ENCODE measurements around the gene IRF2BP1. TPM values are rescaled to one million over a fixed set of nuclear protein-coding genes. Genes with fewer than 3 reads are reported as not detected.

IRF2BP1 gene, protein sequence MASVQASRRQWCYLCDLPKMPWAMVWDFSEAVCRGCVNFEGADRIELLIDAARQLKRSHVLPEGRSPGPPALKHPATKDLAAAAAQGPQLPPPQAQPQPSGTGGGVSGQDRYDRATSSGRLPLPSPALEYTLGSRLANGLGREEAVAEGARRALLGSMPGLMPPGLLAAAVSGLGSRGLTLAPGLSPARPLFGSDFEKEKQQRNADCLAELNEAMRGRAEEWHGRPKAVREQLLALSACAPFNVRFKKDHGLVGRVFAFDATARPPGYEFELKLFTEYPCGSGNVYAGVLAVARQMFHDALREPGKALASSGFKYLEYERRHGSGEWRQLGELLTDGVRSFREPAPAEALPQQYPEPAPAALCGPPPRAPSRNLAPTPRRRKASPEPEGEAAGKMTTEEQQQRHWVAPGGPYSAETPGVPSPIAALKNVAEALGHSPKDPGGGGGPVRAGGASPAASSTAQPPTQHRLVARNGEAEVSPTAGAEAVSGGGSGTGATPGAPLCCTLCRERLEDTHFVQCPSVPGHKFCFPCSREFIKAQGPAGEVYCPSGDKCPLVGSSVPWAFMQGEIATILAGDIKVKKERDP
- 10 to 100 TPM; 14.2 to 14.7 TPM for total RNA-seq

DNA sequence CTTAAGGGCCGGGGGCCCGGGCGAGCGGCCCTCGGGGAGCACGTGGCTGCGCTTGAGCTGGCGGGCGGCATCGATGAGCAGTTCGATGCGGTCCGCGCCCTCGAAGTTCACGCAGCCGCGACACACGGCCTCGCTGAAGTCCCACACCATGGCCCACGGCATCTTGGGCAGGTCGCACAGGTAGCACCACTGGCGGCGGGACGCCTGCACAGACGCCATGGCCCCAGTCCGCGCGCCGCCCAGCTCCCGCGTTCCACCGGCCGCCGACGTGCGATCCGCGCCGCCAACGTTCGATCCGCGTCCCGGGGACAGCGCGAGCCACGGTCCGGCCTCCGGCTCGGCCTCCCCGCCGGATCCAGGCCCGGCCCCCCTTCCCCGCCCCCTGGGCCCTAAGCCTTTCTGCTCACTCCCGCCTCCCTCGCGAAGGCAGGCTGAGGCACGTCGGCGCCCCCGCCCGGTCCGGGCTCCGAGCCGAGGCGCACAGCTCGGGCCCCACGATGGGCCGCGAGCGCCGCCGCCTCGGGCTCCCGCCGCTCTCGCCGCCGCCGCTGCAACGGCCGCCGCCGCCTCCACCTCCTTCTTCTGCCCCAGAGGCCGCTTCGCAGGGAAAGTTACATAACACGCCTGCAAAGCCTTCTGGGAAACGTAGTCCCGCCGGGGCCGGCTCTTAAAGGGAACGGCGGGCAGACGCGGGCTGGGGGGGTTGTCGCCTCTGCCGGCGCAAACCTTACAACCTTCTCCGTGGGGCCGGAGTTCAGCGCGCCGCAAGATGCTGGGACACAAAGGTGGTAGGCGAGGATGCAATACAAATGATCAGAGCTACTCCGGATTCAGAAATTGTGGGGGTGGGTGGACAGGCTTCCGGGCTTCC lies at the start of gene IRF2BP1:
Gene IRF2BP1 (minus strand): TSS at position 586 of the 871 bp plus-strand sequence. CDS start 367 bp downstream, at position 219.
- Mint-ChIP-seq H3K4me1 (ENCODE audit: low read depth) (peaks cover 28% of the 10 kb centered on the region), H3K4me3 (peak within 1 kb of the TSS; percentile 85), H3K27me3 (peaks cover 1% of the 10 kb centered on the region), H3K36me3 (peaks cover 4% of the 10 kb centered on the region), H3K9me3 (no peaks in the 10 kb centered on the region), H3K27ac (peak within 1 kb of the TSS; percentile 92)
- POLR2A ChIA-PET, result interaction anchor here (0.6 to 3.5 kb wide), 8 partner anchors 17 to 1133 kb away, joined by 3 to 25 read pairs (median 3); partner anchors contain the start of genes FOXA3, MYPOP and SIX5
- intact Hi-C loops (cut with micrococcal nuclease), result loop anchor here (1.0 kb wide), 6 partner anchors 17 to 378 kb away; partner anchors contain the start of genes CCDC61, MYPOP, SIX5 and SYMPK
- CTCF ChIA-PET, result interaction anchor here (0.6 to 5.7 kb wide), 9 partner anchors 16 to 632 kb away, joined by 3 to 106 read pairs (median 4); partner anchors contain the start of genes CCDC61, FOXA3, MYPOP and SIX5
- peak; percentile 93 for DNase-seq

DNA sequence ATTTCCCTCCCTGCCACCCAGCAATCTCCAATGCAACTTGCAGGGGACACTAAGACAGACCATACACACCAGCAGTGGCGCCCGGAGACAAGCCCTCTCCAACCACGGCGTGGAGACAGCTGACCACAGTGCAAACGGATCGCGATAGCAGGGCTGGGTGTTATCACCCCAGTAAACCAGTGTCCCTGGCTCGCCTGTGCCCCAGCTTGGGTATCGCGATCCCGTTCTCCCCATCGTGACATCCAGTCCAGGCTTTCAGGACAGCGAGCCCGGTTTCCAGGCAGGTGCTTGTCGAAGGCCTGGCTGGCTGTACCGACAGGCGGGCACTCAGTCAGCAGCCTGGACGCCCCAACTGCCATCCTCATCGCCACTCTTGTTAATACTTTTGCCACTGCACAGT lies 49.3 kb upstream of the IRF2BP1 start:
- Mint-ChIP-seq H3K4me3 (no peak overlapping the region), H3K36me3 (peaks cover 3% of the 10 kb centered on the region), H3K27ac (no peak overlapping the region), H3K4me1 (ENCODE audit: low read depth) (no peaks in the 10 kb centered on the region), H3K27me3 (peaks cover 51% of the 10 kb centered on the region), H3K9me3 (no peaks in the 10 kb centered on the region)
- ChIA-PET CTCF (no interaction called here), POLR2A (no interaction called here)
- intact Hi-C loops (cut with micrococcal nuclease), result no loop called here
- no peak for DNase-seq

DNA sequence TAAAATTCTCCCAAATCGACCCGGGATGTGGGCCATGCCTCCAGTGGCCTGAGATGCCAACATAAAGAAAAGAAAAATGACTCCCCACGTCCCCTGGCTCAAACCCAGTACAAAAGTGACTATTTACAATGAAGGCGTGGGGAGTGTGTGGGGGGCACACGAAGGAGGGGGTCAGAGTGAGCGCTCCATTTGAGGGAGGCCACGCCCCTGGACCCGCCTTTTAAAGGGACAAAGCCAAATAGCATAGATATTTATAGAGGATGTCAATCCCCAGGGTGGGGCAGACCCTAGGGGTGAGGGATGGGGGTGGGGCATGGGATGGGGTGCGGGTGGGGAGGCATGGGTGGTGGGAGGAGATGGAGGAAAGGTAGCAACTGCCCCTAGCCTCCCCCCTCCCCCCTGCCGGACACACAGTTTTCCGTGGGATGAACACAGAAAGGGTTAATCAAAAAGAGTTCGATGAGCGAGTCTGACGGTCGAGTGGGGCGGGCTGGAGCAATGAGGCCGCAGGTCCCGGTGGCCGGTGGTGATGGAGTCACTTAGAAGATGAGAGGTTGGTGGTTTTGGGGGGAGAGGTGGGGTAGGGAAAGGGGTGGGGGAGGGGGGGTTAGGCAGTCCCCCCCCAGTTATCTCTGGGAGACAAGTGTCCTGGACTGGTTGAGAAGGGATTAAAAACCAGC lies 48.8 kb upstream of the IRF2BP1 start:
- Mint-ChIP-seq H3K4me1 (ENCODE audit: low read depth) (no peaks in the 10 kb centered on the region), H3K27me3 (peaks cover 49% of the 10 kb centered on the region), H3K36me3 (peaks cover 3% of the 10 kb centered on the region), H3K9me3 (no peaks in the 10 kb centered on the region), H3K4me3 (no peak overlapping the region), H3K27ac (no peak overlapping the region)
- POLR2A ChIA-PET, result no interaction called here
- CTCF ChIA-PET, result no interaction called here
- no peak for DNase-seq
- intact Hi-C loops (cut with micrococcal nuclease), result no loop called here

DNA sequence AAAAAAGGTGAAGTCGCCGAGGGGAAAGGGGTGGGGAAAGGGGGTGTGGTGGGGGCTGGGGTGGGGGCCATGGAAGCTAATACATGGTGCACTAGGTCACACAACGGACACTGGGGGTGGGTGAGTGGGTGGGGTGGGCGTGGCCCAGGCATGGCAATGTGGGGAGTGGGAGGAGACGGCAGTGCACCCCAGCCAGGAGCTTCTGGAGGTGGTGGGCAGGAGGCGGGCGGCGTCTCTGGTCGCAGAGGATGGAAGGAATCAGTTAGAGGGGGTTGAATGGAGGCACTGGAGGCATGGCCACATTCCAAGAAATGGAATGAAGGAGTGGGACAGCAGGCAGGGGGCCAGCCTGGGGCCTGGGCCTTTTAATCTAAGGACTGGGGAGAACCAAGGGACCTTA lies 47.8 kb upstream of the IRF2BP1 start:
- ChIA-PET CTCF (no interaction called here), POLR2A (no interaction called here)
- H3K27ac Mint-ChIP-seq, result no peak overlapping the region
- intact Hi-C loops (cut with micrococcal nuclease), result no loop called here
- DNase-seq, result no peak
- no peaks in the 10 kb centered on the region for H3K9me3 Mint-ChIP-seq
- H3K27me3 Mint-ChIP-seq, result peaks cover 42% of the 10 kb centered on the region
- H3K4me1 Mint-ChIP-seq (ENCODE audit: low read depth), result no peaks in the 10 kb centered on the region
- H3K36me3 Mint-ChIP-seq, result peaks cover 3% of the 10 kb centered on the region
- no peak overlapping the region for H3K4me3 Mint-ChIP-seq

DNA sequence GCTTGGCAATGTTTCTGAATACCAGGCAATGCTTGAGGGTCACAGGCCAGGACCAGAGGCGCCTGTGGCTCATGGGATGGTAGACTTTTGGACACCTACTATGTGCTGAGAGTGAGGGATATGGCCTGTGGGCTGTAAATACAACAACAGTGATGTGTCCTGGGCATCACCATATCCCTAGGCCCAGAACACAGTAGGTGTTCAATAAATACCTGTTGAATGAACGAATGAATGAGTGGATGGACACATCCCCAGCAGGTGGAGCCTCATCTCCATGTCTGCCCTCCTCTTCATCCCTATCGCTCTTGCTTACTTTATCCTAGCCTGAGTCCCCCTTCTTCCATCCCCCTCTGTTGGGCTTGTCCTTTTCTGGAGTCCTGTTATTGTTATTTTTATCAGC lies 45.1 kb upstream of the IRF2BP1 start:
- intact Hi-C loops (cut with micrococcal nuclease), result no loop called here
- CTCF ChIA-PET, result no interaction called here
- Mint-ChIP-seq H3K27ac (no peak overlapping the region), H3K4me3 (no peak overlapping the region), H3K36me3 (no peaks in the 10 kb centered on the region), H3K9me3 (no peaks in the 10 kb centered on the region), H3K4me1 (ENCODE audit: low read depth) (peaks cover 10% of the 10 kb centered on the region), H3K27me3 (peaks cover 27% of the 10 kb centered on the region)
- no peak for DNase-seq
- POLR2A ChIA-PET, result no interaction called here

DNA sequence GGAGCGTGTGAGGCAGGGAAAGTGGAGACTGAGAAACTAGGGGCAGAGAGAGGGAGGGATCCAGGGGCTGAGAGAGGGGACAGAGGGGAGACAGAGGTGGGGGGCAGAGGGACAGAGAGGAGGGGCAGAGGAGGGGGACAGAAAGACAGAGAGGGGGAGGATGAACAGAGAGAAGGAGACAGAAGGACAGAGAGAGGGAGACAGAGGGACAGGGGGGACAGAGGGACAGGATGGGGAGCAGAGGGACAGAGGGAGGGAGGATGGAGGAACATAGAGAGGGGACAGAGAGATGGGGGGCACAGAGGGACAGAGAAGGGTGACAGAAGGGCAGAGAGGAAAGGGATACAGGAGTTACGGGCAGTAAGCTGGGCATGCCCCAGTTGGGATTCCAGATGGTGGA lies 43.3 kb upstream of the IRF2BP1 start:
- ChIA-PET CTCF (no interaction called here), POLR2A (no interaction called here)
- Mint-ChIP-seq H3K27me3 (peaks cover 14% of the 10 kb centered on the region), H3K4me3 (no peak overlapping the region), H3K36me3 (no peaks in the 10 kb centered on the region), H3K27ac (no peak overlapping the region), H3K9me3 (no peaks in the 10 kb centered on the region), H3K4me1 (ENCODE audit: low read depth) (peaks cover 10% of the 10 kb centered on the region)
- DNase-seq, result no peak
- intact Hi-C loops (cut with micrococcal nuclease), result no loop called here

DNA sequence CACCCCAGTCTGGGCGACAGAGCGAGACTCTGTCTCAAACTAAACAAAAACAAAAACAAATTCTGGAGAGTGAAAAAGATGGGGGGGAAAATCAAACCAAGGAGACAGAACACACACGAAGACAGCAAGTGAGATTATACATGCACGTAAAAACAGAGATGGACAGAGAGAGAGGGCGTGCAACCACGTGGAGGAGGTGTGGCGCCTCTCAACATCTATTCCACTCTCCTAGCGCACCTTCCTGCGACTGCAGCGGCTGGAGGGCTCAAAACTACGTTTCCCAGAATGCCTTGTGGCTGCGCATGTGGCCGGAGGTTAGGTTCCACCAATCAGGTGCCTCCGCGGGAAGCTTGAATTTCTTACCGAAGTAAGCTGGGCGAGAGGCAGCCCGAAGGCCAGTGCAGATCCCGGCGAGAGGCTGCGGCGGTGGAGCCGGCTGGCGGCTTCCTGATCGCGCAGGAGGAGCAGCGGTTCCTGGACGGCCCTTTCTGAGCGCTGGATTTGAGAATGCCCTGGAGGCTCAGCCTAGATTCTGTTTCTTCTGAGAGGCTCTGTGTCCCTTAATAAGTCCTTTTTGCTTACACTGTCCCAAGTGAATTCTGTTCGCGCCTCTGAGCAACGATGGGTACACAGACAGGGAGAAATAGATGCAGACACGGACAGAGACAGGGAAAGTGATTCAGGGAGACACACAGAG lies 41.8 kb upstream of the IRF2BP1 start:
- intact Hi-C loops (cut with micrococcal nuclease), result loop anchor here (1.0 to 2.0 kb wide), 3 partner anchors 25 to 89 kb away; partner anchors contain the start of genes CCDC61 and MYPOP

DNA sequence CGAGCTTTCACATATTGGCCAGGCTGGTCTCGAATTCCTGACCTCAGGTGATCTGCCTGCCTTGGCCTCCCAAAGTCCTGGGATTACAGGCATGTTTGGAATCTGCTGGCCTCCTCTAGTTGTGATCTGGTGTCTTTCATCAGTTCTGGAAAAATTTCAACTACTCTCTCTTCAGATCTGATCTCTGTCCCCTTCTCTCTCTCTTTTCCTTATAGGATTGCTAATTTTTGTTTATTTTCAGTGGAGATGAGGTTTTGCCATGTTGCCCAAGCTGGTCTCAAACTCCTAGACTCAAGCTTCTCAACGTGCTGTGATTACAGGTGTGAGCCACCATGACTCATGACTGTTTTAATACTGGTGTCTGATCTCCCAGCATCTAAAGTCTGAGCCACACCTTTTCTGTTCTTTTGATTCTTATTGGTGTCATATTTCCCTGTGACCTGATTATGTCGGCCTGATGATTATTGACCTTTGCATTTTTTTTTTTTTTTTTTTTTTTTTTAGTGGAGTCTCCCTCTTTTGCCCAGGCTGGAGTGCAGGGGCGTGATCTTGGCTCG lies 39.0 kb upstream of the IRF2BP1 start:
- ChIA-PET POLR2A (no interaction called here), CTCF (interaction anchor here (0.8 kb wide), 1 partner anchor 245 kb away, joined by 3 read pairs; no protein-coding TSS in a partner anchor)
- no peak for DNase-seq
- Mint-ChIP-seq H3K4me1 (ENCODE audit: low read depth) (peaks cover 10% of the 10 kb centered on the region), H3K27me3 (peaks cover 6% of the 10 kb centered on the region), H3K9me3 (no peaks in the 10 kb centered on the region), H3K4me3 (no peak overlapping the region), H3K36me3 (no peaks in the 10 kb centered on the region), H3K27ac (no peak overlapping the region)
- intact Hi-C loops (cut with micrococcal nuclease), result no loop called here

More for the DNA sequence above, 41.8 kb upstream of the IRF2BP1 start:
- H3K27ac Mint-ChIP-seq, result peak overlapping the region; percentile 4
- ChIA-PET CTCF (interaction anchor here (0.6 to 1.7 kb wide), 7 partner anchors 25 to 661 kb away, joined by 3 to 7 read pairs (median 4); partner anchors contain the start of genes CCDC61 and FOXA3), POLR2A (no interaction called here)
- no peaks in the 10 kb centered on the region for H3K9me3 Mint-ChIP-seq
- DNase-seq, result peak; percentile 95
- no peaks in the 10 kb centered on the region for H3K36me3 Mint-ChIP-seq
- H3K4me1 Mint-ChIP-seq (ENCODE audit: low read depth), result peaks cover 10% of the 10 kb centered on the region
- peaks cover 11% of the 10 kb centered on the region for H3K27me3 Mint-ChIP-seq
- peak overlapping the region; percentile 69 for H3K4me3 Mint-ChIP-seq

DNA sequence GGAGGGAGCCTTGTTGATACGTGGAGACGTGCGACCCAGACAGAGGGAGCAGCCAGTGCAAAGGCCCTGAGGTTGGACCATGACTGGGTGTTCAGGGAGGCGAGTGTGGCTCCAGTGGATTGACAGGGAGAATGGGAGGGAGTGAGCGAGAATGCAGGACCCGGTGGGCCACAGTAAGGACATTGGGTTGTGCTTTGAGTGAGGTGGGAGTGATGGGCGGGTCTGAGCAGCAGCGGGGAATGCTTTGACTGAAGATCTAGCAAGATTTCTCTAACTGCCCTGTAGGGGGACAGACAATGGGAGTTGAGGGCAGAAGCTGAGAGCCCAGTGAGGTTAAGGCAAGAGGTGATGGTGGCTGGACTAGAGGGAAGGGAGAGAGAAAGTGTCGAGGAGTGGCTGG lies 36.3 kb upstream of the IRF2BP1 start:
- no peak overlapping the region for H3K4me3 Mint-ChIP-seq
- no peaks in the 10 kb centered on the region for H3K9me3 Mint-ChIP-seq
- H3K36me3 Mint-ChIP-seq, result no peaks in the 10 kb centered on the region
- no peak overlapping the region for H3K27ac Mint-ChIP-seq
- ChIA-PET CTCF (no interaction called here), POLR2A (no interaction called here)
- intact Hi-C loops (cut with micrococcal nuclease), result no loop called here
- DNase-seq, result peak; percentile 25
- peaks cover 12% of the 10 kb centered on the region for H3K27me3 Mint-ChIP-seq
- peaks cover 4% of the 10 kb centered on the region for H3K4me1 Mint-ChIP-seq (ENCODE audit: low read depth)

DNA sequence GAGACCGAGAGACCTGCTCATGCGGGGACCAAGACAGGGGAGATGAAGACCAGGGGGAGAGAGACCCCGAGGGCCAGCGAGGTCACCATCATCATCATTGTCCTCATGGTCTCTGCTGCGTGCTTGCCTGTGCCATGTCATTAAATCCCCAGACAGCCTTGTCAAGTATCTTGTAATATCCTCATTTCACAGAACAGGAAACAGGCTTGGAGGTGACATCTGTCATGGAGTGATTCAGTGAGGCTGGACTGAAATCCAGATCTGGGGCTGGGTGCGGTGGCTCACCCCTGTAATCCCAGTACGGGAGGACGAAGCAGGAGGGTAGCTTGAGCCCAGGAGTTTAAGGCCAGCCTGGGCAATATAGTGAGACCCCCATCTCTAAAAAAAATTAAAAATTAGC lies 34.5 kb upstream of the IRF2BP1 start:
- no peak overlapping the region for H3K27ac Mint-ChIP-seq
- peaks cover 16% of the 10 kb centered on the region for H3K27me3 Mint-ChIP-seq
- ChIA-PET POLR2A (no interaction called here), CTCF (no interaction called here)
- intact Hi-C loops (cut with micrococcal nuclease), result no loop called here
- no peaks in the 10 kb centered on the region for H3K9me3 Mint-ChIP-seq
- peaks cover 3% of the 10 kb centered on the region for H3K4me1 Mint-ChIP-seq (ENCODE audit: low read depth)
- no peaks in the 10 kb centered on the region for H3K36me3 Mint-ChIP-seq
- peak; percentile 32 for DNase-seq
- no peak overlapping the region for H3K4me3 Mint-ChIP-seq

DNA sequence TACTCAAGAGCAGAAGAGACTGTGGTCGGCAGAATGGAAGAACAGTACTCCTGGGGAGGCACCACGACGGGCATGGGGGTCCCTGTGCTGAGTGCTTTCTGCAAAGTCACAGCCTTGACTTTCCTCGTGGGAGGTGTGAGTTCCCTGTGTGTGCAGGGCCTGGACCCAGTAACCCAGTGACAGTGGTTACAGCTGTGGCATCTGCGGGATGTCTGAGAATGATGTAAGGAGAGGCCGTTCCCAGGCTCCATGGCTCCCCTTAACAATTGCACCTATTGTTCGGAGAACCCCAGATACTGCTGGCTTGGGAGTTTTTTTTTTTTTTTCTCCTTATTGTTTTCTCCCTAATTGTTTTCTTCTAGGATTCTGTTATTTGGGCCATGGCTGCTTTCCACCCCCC lies 33.7 kb upstream of the IRF2BP1 start:
- intact Hi-C loops (cut with micrococcal nuclease), result no loop called here
- ChIA-PET CTCF (no interaction called here), POLR2A (no interaction called here)
- no peak overlapping the region for H3K4me3 Mint-ChIP-seq
- peaks cover 18% of the 10 kb centered on the region for H3K27me3 Mint-ChIP-seq
- H3K27ac Mint-ChIP-seq, result no peak overlapping the region
- H3K4me1 Mint-ChIP-seq (ENCODE audit: low read depth), result peaks cover 3% of the 10 kb centered on the region
- no peaks in the 10 kb centered on the region for H3K36me3 Mint-ChIP-seq
- no peaks in the 10 kb centered on the region for H3K9me3 Mint-ChIP-seq
- no peak for DNase-seq

Data from activated CD4-positive, alpha-beta memory T cell treated with anti-CD3 and anti-CD28 coated beads for 36 hours (primary cell).